Stimulated activated naive CD4-positive, alpha-beta T cell treated with Interleukin-2 at 50 U/mL for 16 hours (primary cell): ENCODE results near the gene DALRD3.

ENCODE experiments used
- DNase-seq: peaks from one replicate; lab custom pipeline; 2025; lab: John Stamatoyannopoulos, UW

Gene DALRD3

DNA sequence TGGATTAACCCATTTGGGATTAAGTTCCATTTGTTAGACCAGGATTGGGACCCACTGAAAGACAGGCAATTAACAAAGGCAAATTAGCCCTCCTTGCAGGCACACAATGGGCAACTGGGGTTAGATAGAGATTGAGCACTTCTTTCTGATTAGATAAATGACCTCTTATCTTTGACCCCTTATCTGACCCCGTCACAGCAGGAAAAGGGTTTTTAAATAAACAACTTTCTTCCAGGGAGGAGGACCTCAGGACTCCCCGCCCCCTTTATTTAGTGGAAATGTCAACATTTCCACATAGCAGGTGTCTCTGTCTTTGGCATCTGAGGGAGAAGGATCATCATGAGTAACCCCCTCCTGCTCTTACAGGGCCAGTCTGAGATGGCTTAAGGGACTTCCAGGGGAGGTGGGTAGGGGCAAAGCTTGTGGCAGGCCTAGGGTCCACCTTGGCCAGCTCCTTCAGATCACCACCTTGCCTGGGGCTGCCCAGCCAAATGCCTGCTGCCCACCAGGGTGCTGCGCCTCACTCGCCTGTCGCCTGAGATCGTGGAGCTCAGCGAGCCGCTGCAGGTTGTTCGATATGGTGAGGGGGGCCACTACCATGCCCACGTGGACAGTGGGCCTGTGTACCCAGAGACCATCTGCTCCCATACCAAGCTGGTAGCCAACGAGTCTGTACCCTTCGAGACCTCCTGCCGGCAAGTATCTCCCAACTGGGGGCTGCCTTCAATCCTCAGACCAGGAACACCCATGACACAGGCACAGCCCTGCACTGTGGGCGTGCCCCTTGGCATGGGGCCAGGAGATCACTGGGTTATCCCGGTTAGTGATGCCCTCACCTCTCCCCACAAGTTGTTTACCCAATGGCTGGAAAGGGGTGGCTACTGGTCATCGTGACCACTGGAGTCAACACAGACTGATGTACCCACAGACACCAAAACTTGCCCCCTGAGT lies 13.8 kb downstream of the DALRD3 start:
- DNase-seq: no peak

DNA sequence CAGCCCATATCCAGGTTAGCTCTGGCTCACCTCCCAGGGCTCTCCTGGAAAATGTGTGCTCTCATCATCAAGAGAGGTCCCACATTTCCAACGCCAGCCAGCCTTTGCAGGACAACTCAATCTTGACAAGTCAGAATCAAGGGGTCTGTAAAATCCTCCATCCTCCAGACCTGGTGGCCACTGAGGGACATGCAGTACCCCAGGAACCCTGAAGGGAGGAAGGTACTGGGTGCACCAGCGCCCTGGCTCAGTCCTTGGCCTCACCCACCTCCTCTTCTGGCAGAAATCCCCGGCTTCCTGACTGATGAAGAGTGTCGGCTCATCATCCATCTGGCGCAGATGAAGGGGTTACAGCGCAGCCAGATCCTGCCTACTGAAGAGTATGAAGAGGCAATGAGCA lies 17.2 kb downstream of the DALRD3 start:
- no peak for DNase-seq

DNA sequence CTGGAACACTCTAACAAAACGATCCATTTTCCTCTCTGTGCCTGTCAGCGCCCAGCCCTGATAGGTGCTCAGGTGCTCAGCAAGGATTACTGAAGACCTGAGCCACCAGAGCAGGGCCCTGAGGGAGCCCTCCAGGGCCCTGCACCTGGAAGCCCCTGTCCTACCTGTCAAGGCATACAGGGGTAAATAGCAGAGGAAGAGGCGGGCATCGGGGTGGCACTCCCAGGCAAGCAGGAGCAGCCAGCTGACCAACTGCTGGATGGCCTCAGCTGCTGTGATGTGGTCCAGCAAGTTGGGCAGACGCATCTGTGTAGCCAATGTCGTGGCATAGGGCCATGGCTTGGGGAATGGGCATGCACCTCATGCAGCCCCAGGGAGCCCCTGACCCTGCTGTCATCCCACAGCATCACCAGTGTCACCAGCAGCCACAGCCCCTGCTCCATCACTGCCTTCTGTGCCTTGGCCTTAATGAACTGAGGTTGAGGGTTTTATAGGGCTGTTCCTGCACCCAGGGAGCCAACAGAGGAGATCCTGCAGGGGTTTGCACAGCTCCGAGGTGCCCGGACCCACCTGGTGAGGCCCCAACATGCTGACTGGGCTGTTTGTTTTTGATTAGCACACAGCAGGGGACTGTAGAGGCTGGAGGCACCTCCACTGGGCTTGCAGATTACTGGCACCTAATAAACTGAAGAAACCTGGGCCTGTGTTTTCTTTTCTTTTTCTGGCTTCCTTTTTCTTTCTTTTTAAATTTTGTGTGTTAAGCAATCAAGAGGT lies 19.1 kb downstream of the DALRD3 start:
- DNase-seq: no peak

DNA sequence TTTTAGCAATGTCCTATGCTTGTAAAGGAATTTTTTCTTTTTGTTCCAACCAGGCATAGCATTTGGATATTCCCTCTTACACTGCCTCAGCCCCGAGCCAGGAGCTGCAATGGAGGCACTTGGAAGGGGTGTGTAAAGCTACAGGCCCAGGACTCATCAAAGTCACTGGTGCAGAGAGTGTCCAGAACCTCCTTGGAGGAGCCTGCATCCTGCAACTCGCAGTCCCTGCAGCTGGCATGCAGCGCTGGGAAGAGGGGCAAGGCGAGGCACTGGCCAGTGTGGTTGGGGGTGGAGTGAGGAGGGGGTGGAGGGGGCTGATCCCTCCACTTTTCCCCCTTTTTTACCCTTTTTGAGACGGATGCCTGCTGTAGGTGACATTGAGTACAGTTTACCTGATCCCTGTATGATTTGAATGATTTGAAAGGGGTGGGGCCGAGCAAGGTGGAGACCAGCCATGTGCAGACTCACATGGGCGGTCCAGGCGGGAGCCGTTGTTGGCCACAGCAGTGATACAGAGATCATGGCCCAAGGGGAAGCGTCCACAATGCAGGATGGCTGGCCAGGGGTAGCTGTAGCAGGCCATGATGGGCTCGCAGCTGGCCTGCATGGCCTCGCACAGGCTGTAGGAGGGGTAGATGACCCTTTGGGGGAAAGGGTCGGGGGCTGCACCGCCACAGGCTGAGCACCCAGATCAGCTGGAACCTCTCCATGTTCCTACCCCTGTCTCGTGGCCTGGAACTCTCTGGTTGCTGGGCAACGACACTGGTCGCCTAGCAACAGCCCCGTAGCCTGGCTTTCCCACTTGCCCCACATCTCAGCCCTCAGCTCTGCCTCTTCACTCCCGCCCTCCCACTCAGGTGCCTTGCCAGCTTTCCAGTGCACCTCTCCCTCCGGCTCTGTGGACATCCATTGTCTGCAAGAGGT lies 20.4 kb downstream of the DALRD3 start:
- no peak for DNase-seq

DNA sequence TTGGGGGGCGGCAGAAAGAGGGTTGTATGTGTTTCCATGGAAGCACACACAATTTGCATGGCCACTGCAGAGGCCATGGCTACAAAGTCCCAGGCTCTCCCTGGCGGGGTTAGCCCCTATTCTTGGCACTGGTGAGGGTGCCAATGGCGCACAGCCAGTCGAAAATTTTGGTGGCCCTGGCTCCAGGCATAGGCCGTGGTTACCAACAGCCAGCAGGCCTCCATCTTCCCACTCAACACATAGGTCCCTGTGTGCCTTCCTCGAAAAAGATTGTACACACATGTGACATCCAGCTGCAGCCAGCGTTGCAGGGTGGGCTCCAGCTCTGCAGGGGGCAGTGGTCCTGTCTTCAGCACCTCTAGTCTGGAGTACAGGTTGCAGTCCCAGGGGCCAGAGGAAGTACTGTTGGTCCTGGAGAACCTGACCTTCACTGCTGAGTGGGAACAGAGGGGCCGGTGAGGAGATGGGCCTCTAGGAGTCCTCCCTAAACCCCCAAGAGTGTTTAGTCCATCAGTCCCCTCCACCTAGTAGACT lies 21.2 kb downstream of the DALRD3 start:
- DNase-seq: no peak

DNA sequence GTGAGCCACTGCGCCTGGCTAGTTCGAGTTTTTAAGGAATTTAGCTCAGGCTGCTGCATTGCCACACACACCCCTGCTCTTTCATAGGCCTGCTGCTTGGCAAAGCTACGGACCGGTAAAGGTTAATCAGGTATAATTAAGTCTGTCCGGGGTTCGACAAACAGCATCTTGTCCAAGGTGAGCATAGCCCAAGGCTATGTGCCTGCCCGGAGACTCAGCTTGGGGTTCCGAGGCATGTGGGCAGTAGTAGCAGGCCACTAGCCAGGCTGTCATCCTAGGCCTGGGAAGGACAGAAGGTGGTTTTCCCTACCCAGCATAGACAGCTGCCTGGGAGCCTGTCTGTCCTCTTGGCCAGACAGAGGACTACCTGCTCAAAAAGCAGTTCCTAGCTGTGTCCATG lies 21.7 kb downstream of the DALRD3 start:
- DNase-seq: no peak

DNA sequence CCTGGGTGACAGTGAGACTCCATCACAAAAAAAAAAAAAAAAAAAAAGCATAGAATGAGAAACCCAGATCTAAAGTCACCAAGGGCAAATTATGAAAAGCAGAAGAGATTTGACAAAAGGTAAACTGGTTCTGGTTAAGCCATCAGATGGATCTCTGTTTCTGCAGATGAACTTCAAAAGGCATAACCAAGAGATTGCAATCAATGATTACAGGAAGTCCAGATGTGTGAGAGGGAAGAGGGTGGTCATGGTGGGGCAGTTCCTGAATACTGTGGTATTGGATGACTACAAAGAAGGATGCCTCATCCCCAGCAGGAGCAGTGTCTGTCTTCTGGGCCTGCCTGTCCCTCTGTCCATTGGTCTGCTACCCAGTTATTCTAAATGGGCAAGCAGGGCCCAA lies 24.5 kb downstream of the DALRD3 start:
- no peak for DNase-seq

DNA sequence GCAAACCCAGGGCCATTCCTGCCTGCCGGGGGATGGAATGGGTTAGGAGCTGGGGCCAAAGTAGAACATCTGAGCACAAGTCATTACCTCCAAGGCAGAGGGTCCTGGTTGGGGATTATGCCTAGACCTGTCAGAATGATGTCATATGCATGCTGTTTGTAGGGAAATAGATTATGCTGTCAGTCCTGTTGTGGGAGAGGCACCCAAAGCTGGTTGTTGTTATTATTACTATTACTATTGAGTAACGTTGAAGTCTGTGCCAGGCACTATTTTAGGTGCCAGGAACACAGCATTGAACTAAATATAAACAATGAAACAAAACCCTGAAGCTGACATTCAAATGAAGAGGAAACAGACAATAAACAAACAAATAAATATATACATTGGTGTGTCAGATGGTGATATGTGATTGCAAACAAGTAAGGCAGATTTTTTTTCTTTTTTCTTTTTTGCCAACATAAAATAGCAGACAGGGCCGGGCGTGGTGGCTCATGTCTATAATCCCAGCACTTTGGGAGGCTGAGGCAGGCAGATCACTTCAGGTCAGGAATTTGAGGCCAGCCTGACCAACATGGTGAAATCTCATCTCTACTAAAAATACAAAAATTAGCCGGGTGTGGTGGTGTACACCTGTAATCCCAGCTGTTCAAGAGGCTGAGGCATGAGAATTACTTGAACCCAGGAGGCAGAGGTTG lies 26.4 kb downstream of the DALRD3 start:
- no peak for DNase-seq

DNA sequence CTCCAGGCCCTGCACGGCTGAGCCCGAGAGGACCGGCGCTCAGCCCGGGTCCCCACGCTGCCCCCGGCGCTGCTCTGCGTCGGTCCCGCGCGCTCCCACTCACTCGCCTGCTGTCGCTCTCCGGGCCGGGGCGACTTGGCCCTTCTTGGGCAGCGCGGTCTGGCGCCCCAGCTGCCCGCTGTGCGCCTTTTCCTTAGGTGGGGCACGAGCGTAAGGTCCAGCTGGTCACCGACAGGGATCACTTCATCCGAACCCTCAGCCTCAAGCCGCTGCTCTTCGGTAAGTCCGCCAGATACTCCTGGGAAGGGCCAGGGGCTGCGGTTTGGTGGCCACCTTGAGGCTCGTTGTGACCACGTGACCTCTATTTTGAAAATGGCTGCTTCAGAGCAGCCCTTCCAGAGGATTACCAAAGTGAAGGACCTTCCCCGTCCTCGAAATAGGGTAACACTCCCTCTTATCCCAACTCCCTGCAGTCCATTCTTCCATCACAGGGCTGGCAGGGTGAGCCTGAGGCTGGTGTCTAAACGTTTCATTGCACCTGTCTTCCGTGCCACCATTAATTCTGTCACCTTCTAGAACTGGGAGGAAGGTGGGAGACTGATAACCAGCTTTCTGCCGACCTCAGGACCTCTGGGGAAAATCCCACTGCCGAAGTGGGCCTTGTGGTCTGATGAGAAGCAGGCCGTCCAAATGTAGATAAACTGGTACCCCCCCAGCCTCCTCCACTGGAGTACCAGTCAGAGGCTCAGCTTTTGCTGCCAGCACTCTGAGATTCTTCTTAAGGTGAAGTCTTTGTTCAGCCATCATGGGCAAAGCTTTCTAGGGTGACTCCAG lies 27.5 kb downstream of the DALRD3 start:
- peak; percentile 13 for DNase-seq

DNA sequence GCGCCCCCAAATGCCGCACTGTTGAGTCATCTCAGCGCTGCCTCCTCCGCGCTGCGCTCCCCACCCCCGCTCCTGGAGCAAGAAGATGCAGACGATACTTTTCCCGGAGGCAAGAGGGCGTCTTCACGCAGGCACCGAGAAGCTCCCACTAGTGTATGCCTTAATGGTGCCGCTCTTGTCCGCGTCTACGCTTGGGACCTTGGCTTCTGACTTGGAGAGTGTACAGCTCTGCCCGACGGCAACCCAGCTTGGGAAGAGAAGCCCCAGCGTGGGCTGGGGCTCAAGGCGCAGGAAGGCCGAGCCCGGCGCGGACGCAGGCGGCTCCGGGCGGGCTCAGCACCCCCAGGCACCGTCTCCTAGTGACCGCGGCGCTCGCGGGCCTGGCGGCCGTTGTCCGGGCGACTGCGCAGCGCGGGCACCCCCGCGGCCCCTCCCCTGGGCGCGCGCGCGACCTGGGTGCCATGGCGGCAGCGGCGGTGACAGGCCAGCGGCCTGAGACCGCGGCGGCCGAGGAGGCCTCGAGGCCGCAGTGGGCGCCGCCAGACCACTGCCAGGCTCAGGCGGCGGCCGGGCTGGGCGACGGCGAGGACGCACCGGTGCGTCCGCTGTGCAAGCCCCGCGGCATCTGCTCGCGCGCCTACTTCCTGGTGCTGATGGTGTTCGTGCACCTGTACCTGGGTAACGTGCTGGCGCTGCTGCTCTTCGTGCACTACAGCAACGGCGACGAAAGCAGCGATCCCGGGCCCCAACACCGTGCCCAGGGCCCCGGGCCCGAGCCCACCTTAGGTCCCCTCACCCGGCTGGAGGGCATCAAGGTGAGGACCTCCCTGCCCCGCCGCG lies 28.4 kb downstream of the DALRD3 start, which contains the start of gene P4HTM:
TSS of gene P4HTM (plus strand) at position 446 of the 840 bp plus-strand sequence. CDS start at position 462, 16 bp downstream.
- peak; percentile 80 for DNase-seq

DNA sequence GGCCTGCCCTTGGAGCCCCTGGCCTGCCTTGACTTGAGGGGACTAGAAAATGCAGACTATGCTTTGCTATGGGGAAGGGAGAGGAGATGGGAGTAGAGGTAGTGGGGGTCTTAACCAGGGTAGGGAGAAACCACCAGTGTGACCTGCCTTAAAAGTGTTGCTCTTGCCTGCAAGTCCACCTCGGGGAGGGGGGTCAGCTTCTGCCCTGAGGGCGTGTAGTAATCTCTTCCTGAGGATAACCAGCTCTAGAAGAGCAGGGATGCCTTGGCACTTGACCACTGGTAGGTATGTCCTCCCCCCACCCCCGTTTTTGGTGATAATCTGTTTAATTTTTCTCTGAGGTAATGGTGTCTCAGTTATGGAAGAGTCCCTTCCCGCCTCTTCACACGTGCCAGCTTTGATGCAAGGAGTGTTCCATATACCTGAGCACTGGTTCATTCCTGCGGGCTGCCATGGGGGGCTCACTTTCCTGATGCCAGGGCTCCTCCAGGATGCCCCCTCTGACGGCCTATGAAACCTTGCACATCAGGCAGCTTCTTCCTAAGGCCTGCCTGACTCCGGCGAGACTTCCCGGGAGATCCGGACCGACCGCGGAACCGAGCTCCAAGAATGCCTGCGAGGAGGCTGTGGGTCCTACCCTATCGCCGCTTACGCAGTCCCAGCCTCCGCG lies 29.1 kb downstream of the DALRD3 start:
- no peak for DNase-seq

DNA sequence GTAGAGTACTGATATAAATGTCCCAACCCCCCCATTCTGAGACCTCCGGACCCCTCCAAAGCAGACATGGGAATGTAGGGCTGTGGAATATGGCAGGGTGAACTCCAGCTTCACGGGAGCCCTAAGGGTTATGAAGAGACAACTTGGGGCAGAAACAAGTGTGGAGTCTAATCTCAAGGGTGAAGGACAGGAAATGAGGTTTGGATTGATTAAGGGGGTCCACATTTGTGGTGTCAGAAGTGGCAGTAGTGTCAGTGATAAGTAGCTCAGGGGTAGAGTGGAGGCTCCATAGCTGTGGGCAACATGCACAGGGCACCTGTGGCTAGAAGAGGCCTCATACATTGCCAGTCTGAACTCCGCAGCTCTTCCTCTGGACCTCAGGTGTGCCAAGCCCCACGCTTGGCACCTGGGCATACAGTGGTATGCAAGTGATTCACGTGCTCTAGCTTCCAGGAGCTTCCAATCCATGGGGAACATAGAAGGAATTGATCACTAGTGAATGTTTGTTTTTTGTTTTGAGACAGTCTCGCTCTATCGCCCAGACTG lies 32.5 kb downstream of the DALRD3 start:
- no peak for DNase-seq

DNA sequence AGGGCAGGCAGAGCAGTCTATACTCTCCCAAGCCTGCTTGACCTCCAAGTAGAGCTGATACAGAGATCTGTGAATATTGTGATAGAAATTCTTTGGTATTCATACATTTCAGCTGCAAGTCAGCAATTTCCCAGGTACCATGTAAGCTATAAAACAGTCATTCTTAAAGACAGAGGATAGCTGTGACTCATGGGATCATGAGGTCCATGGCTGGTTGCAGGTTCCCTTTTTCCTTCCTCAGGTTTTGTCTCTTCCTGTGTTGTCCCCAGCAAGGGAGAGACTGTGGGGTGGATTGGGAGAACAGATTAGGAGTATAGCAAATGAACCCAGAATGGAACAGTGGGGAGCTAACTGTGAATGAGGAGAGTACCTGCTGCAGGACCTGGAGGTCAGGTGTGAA lies 33.7 kb downstream of the DALRD3 start:
- no peak for DNase-seq

DNA sequence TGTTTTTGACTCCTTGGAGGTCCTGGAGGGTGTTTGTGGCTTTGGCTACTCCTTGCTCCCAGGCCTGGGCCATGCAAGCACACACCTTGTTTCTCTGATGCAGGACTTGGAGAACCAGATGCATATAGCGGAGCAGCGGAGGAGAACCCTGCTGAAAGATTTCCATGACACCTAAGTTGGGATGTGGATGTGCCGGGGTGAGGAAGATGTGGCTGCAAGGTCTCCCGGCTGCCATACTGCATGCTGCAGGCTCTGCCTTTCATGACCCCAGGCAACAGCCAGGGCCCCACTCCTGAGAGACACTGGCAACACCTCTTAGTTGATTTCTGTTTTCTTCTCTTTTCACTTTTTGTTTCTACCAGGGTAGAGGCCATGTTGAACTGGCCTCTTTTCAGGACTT lies 35.3 kb downstream of the DALRD3 start:
- DNase-seq: no peak

DNA sequence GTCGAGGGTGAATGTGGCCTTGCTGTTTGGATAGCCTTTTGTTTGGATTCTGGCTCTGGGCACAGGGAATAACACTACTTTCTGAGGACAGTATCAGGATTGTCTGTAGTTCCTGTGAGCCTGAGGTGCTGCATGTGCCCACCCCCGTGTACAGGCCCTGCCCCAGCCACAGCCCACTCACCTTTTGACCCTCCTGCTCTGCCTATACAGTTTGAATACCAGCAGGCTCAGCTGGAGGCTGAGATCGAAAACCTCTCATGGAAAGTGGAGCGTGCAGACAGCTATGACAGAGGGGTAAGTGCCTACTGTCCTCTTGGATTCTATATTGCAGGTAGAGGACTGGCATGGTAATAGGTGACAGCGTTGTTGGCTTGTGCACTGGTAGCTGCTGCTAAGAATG lies 35.7 kb downstream of the DALRD3 start:
- no peak for DNase-seq

DNA sequence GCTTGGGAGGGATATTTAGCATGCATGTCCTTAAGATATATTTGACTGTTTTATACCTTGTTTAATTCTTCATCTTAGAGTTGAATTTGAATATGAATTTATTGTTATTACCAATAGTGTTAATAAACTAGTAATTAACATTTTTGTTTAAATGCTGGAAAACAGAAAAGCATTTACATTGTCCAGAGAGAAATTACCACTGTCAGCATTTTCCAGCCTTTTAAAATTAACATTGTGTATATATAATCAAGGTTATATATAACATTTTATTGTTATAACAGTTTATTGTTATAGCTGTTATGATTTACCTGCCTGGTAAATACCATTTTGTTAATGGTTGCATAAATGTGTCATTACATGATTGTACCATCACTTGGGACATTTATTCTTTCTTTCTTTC lies 36.4 kb downstream of the DALRD3 start:
- no peak for DNase-seq

DNA sequence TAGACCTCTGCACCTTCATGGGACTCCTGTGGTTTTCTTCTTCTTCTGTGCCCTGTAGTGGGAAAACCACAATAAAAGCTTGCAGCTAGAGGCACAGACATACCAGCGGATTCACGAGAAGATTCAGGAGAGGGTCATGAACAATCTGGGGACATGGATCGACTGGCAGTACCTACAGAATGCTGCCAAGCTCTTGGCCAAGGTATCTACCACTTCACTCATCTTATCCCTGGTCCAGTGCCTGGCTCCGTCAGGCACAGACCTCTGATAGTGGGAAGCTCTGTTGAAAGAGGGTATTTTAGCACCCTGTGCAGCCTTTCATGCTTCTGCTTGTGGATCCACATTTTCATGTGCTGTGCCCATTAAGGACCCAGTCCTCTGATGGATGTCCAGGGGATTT lies 38.1 kb downstream of the DALRD3 start:
- DNase-seq: no peak

DNA sequence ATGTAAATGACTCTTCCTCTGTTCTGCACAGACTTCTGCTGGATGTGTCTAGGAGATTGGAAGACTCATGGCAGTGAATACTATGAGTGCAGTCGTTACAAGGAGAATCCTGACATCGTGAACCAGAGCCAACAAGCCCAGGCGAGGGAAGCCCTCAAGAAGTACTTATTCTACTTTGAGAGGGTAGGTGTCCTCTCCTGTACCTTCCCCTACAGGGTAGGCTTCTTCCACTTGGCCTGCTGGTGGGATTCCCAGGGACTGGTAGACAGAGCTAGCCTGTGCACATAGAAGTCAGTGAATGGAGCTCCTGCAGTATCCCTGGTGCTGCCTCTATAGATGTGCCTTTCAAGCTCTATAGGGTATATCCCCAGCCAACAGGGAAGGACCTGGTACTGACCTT lies 38.9 kb downstream of the DALRD3 start:
- DNase-seq: no peak
